HG02884 (cell line): ENCODE measurements around the gene ADARB1.

Experiments used
- ATAC-seq: cut with Tn5 transposase; IDR thresholded peaks from one replicate; pipeline ENCODE4 v1.9.1; 2021; ENCODE audit warnings: mild to moderate bottlenecking, moderate library complexity; ENCODE audit not compliant: unreplicated experiment

Gene ADARB1

GRCh38 chr21:45190013-45190412, 115.6 kb downstream of the ADARB1 start:
- ATAC-seq: no peak

DNA sequence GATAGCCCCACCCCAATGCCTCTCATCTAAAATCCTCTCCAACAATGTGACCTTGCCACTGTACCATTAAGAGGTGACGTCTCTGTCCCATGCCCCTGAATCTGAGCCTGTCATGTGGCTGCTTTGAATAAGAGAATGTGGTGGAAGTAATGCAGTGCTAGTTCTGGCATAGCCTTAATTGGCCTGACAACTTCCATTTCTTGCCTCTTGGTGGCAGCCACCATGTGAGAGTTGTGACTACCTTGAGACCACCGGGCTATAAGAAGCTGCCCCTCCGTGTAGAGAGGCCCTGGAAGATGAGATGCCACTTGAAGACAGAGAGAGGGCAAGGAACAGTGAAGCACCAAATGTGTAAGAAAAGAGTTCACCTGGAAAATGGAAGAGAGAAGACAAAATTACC, 118.0 kb downstream of the ADARB1 start:
- ATAC-seq: no peak

DNA sequence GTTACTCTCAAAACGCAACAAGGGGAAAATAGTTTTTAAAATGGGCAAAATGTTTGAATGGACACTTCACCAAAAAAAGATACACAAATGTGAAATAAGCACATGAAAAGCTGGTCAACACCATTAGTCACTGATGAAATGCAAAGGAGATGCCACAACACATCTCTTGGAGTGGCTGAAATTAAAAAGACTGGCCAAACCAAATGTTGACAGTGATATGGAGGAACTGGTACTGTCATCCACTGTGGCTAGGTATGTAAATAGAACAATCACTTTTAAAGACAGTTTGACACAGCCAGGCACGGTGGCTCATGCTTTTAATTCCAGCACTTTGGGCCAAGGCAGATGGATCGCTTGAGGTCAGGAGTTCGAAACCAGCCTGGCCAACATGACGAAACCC, 122.2 kb downstream of the ADARB1 start:
- no peak for ATAC-seq

DNA sequence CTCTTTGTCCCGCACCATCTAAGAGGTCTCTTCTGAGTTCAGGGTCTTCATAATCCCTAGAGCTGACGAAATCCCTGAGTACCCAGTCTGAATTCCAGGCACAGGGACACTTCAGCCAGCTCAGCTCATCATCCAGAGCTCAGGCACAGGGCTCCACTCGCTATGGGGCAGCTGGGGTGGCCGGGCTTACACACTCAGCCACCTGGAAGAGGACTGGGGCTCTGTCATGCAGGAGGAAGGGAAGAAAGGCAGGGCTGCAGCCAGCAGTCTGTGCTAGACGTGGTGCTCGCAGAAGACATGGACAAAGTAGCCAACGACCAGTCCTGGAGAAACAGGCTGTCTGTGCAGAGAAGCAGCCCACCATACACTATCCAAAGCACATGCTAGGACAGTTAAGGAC, 124.8 kb downstream of the ADARB1 start:
- ATAC-seq: no peak

DNA sequence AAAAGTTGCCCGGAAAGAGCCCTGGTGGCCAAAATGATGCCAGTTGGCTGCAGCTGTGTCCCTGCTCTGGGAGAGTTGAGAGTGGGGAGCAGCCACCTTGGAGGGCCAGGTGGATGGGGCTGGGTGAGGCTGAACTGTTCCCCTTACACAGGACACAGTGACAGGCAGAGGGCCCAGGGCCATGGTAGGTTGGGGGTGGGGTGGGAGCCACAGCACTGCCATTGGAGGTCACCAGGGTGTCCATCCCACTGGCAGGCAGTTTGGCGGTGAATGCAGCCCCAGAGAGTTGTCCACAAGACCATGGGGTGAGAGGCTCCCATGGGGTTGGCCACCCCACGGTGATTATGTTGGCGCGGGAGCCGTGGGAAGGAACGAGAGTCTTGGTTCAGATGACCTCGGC, 125.7 kb downstream of the ADARB1 start:
- no peak for ATAC-seq

DNA sequence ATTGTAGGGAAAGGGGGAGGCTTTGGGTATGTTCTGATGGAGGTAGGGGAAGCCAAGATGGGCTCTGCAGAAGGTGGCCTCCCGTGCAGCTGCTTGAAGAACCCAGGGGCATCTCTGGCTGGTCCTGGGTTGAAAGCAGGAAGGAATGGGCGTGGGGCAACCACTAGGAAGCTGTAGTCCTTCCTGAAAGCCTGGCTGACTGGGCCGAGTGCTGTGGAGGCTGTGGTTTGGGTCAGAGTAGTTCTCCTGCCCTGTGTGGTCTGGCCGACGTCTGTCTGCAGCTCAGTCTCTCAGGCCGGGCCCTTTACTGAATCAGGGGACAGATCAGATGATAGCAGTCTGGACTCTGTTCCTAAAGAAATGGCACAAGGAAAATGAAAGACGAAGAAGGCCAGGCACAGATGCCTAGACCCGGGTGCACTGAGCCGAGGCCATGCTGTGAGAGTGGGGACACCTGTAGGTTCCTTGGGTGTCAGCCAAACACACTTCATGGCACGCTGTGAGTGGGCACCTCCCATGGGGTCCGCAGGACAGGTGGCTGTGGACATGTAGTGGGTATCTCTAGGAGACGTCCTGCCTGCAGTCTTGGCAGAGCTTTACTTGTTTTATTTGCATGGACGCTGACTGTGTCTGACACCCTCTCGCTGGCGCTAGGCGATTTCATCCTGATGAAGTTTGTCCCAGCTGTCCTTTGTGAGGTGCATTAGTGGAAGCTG, 126.4 kb downstream of the ADARB1 start:
- no peak for ATAC-seq

- ATAC-seq: no peak
Observed at GRCh38 chr21:45202344-45202743, 128.0 kb downstream of the ADARB1 start.

GRCh38 chr21:45202889-45203288, 128.5 kb downstream of the ADARB1 start:
- ATAC-seq: no peak

DNA sequence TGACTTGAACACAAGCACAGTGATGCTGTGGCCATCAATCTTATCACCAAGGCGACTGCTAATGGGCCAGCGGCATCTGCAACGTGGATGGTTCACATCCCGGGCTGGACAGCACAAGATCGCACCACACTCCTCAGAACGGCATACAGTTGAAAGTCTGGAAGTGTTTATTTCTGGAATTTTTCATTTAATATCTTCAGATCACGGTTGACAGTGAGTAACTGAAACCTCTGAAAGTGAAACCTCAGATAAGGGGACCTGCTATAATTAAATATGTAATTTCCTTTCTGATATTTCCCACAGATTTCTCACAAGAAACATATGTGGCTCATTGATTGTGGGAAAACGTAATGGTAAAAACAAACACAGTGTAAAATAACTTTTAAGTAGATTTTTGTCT, 129.6 kb downstream of the ADARB1 start:
- ATAC-seq: no peak

DNA sequence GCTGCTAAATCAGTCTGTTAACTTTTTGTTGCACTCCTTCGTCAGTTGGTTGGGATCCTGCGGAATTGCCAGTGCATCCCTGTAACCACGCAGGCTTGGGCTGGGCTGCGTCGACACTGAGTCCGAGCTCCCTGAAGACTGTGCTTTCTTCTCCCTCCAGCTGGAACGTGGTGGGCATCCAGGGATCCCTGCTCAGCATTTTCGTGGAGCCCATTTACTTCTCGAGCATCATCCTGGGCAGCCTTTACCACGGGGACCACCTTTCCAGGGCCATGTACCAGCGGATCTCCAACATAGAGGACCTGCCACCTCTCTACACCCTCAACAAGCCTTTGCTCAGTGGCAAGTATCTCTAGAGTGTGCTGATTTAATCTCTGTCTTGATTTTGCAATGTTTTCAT, 130.0 kb downstream of the ADARB1 start:
- ATAC-seq: no peak

GRCh38 chr21:45207839-45208626, 133.7 kb downstream of the ADARB1 start:
- no peak for ATAC-seq

GRCh38 chr21:45208627-45208951, 134.2 kb downstream of the ADARB1 start:
- no peak for ATAC-seq

- ATAC-seq: no peak
Observed at GRCh38 chr21:45209046-45209445, 134.7 kb downstream of the ADARB1 start.

DNA sequence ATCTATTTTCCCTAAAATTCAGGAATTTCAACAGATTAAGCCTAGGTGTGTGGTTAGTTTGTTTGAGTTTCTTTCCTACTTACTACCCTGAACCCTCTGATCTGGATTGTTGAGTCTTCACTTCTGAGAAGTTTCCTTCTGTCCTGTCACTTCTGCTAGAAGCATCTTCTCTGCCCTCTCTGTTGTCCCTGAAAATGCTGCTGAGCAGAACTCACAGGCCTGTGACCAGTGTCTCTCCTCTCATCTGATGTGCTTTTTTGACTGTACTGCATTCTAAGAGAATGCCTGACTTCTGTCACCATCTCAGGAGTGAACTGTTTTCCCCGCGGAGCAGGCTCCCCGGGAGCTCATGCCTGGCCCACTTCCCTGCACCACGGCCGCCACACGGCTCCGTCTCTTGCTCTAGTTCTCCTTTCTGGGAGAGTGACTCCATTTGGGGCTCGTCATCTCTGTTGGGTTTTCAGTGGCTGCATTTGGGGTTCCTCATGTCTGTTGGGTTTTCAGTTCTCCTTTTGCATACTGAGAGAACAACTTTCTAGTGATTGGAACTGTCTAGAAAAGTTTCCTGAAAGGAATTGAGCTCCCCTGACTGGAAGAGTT, 135.4 kb downstream of the ADARB1 start:
- ATAC-seq: no peak

GRCh38 chr21:45210461-45210983, 136.1 kb downstream of the ADARB1 start:
- ATAC-seq: no peak

DNA sequence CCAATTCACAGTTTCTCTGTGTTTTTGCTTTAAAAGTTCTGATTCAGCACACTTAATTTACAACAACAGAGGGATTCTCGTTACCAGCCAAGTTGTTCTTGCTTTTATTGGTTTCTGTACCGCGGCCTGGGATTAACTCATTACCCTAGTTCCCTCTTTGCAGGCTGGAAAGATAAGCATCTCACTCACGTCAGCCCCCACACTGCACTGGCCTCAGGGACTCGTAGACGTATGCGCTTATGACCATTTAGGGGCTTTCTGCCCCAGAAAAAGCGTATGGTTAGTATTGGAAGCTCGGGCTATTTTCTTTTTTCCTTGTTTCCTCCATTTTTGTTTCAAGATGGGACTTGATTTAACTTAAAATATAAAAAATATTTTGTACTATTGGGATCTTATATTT, 137.3 kb downstream of the ADARB1 start:
- ATAC-seq: no peak

DNA sequence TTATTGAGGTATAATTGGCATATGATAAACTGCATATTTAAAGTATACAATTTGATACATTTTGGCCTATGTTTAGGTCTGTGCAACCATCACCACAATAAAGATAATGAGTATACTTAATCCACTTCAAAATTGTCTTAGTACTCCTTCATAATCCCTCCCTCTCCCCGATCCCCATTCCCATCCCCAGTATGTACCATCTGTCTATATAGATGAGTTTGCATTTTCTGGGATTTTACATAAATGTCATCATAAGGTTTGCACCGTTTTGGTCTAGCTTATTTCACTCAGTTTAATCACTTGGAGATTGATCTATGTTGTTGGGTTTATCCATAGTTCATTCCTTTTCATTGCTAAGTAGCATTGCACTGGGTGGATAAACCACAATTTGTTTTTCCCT, 139.0 kb downstream of the ADARB1 start:
- ATAC-seq: no peak

GRCh38 chr21:45215213-45215612, 140.8 kb downstream of the ADARB1 start:
- no peak for ATAC-seq

DNA sequence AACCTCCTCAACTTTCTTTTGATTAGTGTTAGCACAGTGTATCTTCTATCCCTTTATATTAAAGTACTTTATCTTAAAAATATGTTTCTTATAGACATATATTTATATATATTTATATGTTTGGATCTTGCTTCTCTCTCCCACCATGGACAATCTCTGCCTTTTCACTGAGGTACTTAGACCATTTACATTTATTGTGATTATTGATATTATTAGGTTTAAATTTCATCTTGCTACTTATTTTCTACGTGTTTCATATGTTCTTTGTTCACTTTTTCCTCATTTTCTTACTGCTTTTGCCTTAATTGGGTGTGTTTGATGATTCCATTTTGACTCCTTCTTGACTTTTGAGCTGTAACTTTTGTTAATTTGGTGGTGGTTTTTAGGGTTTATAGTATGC, 142.6 kb downstream of the ADARB1 start:
- no peak for ATAC-seq

DNA sequence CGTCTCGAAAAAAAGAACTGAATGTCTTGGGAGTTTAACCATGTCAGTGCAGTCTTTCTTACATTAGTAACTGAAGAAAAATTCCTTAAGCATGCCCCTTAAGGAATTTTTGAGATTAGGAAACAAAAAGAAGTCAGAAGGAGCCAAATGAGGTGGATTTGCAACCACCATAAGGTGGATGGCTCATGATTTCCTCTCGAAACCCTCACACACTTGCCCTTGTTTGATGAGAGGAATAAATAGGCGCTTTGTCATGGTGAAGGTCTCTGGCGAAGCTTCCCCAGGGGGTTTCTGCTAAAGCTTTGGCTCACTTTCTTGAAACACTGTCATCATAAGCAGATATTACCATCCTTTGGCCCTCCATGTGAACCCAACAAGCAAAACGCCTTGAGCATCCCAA, 145.1 kb downstream of the ADARB1 start:
- ATAC-seq: no peak

DNA sequence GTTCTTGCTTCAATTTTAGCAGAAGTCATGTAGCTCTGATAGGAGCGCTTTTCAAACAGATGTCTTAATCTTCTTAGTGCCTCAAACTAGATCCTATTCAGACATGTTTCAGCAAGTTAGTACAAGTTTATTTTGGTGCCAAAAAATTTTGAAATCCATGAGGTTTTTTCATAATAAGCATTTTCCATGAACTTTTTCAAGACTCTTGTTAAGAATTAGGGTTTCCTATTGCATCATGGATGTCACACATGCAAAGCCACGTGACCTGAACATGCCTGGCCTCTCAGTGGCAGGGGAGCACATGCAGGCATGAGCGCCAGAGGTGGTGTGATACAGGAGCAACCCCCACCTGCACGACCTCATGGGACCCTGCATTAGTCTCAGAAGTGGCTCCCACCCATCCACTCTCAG, 145.7 kb downstream of the ADARB1 start:
- no peak for ATAC-seq
